LNCAP (cell line): ENCODE data around the gene GBP6.

Experiments
- CTCF ChIP-seq: fragments of 450-650 bp; IDR thresholded peaks from 2 replicates; pipeline ENCODE4 v1.5.1; 2017; ENCODE audit warnings: mild to moderate bottlenecking

GBP6 gene

DNA sequence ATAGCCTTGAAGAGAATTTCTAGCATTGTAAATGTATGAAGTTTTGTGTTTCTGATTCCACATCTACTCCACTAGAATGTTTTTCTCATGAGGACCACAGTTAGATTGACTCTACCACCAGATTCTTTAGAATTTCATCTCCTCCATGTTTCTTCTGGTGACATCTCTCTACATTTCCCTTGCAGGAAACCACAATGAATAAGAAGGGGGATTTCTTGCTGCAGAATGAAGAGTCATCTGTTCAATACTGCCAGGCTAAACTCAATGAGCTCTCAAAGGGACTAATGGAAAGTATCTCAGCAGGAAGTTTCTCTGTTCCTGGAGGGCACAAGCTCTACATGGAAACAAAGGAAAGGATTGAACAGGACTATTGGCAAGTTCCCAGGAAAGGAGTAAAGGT, 18.6 kb downstream of the GBP6 start:
- no peak for TF ChIP-seq CTCF

GRCh38 chr1:89383185-89383584, 19.3 kb downstream of the GBP6 start:
- no peak for TF ChIP-seq CTCF

GRCh38 chr1:89390707-89391106, 26.8 kb downstream of the GBP6 start:
- TF ChIP-seq CTCF: no peak

GRCh38 chr1:89391686-89392085, 27.8 kb downstream of the GBP6 start:
- no peak for TF ChIP-seq CTCF

DNA sequence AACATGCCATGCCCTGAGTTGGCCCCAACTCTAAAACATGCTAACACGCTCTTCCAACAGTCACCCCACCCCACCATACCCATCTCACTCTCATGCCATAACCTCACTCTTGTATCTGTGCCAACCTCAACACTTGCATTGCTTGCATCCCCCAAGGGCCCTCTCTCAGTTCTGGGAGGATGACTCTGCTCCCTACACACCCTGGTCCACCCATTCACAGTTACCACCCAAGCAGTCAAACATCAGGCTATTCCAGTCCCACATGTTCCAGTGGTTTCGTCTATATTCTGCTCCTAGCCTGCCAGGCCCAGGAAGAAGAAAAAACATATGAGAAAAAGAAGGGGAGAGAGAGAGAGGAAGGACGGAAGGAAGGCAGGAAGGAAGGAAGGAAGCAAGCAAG, 31.0 kb downstream of the GBP6 start:
- no peak for TF ChIP-seq CTCF

DNA sequence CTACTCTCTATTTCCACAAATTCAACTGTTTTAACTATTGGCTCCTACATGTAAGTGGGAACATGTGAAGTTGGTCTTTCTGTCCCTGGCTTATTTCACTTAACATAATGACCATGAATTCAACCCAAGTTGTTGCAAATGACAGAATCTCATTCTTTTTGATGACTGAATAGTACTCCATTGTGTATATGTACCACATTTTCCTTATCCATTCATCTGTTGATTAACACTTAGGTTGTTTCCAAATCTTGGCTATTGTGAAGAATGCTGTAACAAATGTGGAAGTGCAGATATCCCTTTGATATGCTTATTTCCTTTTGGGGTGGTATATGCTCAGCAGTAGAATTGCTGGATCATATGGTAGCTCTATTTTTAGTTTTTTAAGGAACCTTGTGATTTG, 33.0 kb downstream of the GBP6 start:
- TF ChIP-seq CTCF: no peak

DNA sequence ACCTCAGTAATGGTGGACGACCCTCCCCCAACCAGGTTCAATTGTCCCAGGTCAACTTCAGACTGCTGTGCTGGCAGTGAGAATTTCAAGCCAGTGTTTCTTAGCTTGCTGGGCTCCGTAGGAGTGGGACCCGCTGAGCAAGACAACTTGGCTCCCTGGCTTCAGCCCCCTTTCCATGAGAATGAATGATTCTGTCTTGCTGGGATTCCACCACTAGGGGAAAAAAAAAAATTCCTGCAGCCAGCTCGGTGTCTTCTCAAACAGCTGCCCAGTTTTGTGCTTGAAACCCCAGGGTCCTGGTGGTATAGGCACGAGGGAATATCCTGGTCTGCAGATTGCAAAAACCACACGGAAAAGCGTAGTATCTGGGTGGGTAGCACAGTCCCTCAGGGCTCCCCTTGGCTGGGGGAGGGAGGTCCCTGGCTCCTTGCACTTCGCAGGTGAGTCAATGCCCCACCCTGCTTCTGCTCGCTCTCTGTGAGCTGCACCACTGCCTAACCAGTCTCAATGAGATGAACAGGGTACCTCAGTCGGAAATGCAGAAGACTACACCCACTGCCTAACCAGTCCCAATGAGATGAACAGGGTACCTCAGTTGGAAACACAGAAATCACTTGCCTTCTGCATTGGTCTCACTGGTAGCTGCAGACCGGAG, 41.5 kb downstream of the GBP6 start:
- no peak for TF ChIP-seq CTCF

GRCh38 chr1:89407360-89407759, 43.5 kb downstream of the GBP6 start:
- no peak for TF ChIP-seq CTCF
